H1 (cell line): Measurements from ENCODE around the gene FARS2. TPM values are rescaled to one million over a fixed set of nuclear protein-coding genes. Genes with fewer than 3 reads are reported as not detected.

ENCODE experiments used
- ATF2 ChIP-seq: IDR thresholded peaks from 2 replicates; pipeline ENCODE4 v1.6.1; 2012; ENCODE audit warnings: low read length, inconsistent platforms
- HDAC6 ChIP-seq: IDR thresholded peaks from one replicate; pipeline ENCODE4 v1.7.1; 2012; ENCODE audit warnings: low read depth, mild to moderate bottlenecking, inconsistent platforms, low read length, moderate library complexity
- polyA plus RNA-seq, 7 experiments: library from polyadenylated mRNA; depleted of rRNA in 3 of 7; stranded (reverse) in 5 of 7; unstranded in 2 of 7; fragments of >200 nt in 5 of 7; fragments of 200-250 nt in 2 of 7; gene quantifications; 1 replicate in 5 of 7; 2 replicates in 1 of 7; 4 replicates in 1 of 7; pipeline versions ENCODE4 v1.2.1 to v1.2.3, GENCODE V29; 2011 to 2013; ENCODE audit warnings: missing spikeins in 2 of 7, mixed read lengths in 2 of 7
- total RNA-seq: library from RNA; stranded (reverse); fragmentation: NEBNext Ultra II Directional; extraction: Animal tissue kit (Norgen Biotek cat#: 25700); gene quantifications from 2 replicates; pipeline ENCODE4 v1.2.1, GENCODE V29; 2021

The FARS2 gene
- total and polyA plus RNA-seq, 2 of the 8 experiments (the other 6 are each of a cell fraction or from before 2014, with no cell fraction given) = 11.7 to 14.4 TPM

- no peak for TF ChIP-seq ATF2
- no peak for TF ChIP-seq HDAC6
Measured at GRCh38 chr6:5247201-5247600, 14.1 kb upstream of the FARS2 start (continued).
